NCI-H446 (cell line): Measurements from ENCODE around the gene ANO2.

Experiments used
- DNase-seq, 2 experiments: peaks; one replicate each; lab custom pipeline; 2025; lab: John Stamatoyannopoulos, UW

Gene ANO2

GRCh38 chr12:5778821-5779220, 166.2 kb downstream of the ANO2 start:
- no peak for DNase-seq

GRCh38 chr12:5777451-5777850, 167.6 kb downstream of the ANO2 start:
- no peak for DNase-seq

DNA sequence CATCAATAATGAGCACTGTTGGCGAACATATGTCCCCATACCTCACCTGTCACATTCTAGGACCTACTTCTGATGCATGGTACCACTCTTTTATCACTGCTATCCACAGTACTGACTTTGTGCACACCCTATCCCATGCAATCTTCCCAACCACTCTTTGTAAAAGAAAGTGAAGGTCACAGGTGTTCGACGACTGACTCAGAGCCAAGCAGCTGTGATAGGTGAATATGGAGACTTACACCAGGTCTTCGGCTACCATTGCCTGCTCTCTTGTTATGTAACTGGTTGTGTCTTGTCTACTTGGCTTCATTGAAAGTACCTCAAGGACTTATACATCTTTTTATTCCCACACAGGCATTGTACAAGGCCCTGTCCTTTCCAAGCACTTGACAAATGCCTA, 169.0 kb downstream of the ANO2 start:
- DNase-seq: no peak

- DNase-seq: no peak
These were observed 171.5 kb downstream of the ANO2 start for GRCh38 chr12:5773550-5773949.

DNA sequence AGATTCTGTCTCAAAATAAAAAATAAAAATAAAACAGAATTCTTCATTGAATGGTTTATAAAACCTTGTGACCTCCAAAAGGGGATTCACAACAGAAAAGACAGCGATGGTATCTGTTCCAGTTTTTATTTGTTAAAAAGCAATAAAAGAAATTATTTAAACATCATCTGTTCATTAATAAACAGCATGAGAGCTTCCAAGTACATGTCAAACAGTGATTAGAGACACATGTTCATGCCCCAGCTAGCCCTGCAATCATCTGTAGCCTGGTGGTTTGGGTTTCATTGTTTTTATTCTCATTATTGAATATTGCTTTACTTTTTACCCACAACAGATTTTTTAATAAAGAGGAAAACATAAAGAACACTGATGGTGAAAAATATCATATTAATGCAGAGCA, 173.3 kb downstream of the ANO2 start:
- no peak for DNase-seq

GRCh38 chr12:5770727-5771126, 174.3 kb downstream of the ANO2 start:
- DNase-seq: no peak

- no peak for DNase-seq
These were observed 176.4 kb downstream of the ANO2 start for GRCh38 chr12:5768581-5769196.

DNA sequence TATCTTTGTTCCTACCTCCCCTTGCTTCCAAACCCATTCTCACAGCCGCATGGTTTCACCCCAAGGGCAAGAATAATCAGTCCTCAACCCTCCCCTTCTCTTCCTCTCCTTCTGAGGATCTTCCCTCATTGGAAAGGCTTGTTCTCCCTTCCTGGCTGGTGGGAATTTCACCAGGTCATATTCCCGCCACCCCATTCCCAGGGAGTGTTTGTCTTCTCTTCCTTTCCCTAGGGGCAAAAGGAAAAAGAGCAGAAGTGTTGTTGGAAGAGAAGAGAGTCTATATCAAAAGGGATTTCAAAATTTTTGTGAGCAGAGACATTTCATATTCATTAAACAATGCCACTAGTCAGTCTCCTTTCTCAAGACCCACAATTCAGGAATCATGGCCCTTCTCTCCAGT, 176.9 kb downstream of the ANO2 start:
- no peak for DNase-seq

DNA sequence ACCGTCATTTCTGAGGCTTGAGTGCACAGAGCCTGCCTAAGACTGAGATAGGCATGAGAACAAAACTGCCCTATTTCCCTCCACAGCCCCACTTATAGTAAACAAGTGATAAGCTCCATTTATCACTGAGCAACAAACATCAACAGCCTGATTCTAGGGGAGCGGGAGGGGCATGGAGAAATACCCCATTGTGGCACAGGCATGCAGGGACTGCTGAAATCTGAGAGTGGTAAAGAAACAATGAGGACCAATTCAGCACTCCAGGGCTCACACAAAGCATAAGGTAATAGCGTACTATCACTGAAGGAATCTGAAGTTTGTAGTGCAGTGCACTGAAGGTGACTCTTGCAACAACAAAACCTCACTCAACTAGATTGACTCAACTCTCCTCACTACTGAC, 186.7 kb downstream of the ANO2 start:
- DNase-seq: no peak

DNA sequence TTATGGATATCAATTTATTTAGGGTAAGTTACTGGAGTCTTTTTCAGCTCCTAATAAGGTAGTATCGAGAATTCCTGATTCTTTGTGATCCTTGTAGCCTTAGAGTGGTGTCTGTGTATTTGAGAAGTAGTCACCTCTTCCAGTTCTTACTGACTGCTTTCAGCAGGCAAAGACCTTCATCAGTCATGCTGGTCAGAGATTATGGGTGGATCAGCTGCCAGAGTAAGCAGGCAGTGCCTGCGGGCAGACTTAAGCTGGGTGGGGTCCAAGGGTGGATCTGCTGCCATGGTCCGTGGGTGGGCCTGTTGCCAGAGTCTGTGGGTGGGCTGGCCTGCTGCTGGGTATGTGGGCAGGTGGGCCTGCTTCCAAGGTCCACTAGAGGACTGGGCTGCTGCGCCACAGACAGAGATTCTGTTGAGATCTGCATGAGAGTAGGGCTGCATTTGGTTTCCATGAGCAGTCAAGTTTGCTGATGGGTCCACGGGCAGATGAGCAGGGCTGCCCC, 188.7 kb downstream of the ANO2 start:
- no peak for DNase-seq

DNA sequence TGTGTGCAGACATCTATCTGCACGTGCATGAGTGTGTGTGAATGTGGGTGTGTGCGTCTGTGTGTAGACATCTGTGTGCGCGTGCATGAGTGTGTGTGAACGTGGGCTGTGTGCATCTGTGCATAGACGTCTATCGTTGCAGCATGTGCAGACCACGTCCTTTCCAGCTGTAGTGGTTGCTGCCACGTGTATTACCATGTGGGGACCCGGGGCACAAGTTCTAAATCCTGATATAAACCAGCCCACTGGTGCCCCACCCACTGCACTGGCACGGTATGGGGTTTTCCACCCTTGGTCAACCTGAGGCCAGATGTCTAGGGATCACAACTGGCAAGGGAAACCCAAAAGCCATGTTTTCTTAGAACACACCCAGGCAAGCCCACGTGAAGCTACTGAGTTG, 197.0 kb downstream of the ANO2 start:
- no peak for DNase-seq

GRCh38 chr12:5746917-5747316, 198.1 kb downstream of the ANO2 start:
- DNase-seq: no peak

- no peak for DNase-seq
These were observed 198.8 kb downstream of the ANO2 start for GRCh38 chr12:5746036-5746908.

DNA sequence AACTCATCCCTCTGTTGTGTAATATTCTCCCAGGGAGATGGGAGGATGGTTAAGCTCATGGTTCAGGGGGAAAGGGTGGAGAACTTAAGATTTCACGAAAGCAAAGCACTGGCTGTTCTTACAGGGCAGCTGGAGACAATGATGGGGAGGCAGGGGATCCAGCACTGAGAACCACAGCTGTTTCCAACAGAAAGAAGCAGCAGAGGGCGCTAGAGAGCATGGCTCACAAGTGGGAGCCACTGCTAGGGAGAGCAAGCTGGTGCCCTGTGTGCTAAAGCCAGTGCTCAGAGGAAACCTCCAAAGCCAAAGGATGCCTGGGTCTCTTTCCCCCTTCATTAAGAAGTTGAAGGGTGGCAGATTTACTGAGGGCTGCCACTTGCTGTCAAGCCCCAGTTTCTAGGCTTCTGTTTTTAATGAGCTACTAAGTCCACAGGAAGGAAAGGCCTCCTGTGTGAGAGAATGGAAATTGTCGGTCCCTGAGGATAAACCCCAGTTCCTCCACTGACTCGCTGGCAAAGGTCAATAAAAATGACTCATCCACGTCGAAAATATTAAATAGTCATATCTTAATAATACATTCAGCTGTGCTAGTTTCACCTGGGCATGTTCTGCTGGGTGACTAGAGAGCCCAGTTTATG, 199.7 kb downstream of the ANO2 start:
- DNase-seq: peak; percentile 11 to 72

- no peak for DNase-seq
These were observed 202.8 kb downstream of the ANO2 start for GRCh38 chr12:5742258-5742657.

GRCh38 chr12:5739917-5740316, 205.1 kb downstream of the ANO2 start:
- DNase-seq: no peak

DNA sequence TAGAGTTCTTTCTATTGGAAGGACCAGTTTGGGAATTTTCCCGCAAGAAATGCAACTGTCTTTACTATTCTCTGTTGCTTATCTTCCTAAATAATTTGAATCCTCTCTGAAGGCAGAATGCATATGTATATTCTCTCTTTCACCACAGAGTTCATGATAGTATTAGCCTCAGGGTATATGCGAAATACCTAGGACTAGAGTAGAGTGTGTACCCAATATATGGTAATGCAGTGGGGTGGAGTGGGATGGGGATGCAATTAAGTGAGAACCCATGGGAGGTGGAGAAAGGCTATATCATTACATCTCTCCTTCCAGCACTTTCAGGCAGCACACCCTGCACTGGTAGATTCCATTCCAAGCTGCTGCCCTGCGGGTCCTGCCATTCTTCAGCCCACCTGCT, 207.3 kb downstream of the ANO2 start:
- DNase-seq: no peak

- no peak for DNase-seq
These were observed 208.5 kb downstream of the ANO2 start for GRCh38 chr12:5736527-5736926.

GRCh38 chr12:5736016-5736415, 209.0 kb downstream of the ANO2 start:
- DNase-seq: no peak

- DNase-seq: no peak
These were observed 211.1 kb downstream of the ANO2 start for GRCh38 chr12:5733916-5734315.

GRCh38 chr12:5733136-5733755, 211.8 kb downstream of the ANO2 start:
- no peak for DNase-seq

DNA sequence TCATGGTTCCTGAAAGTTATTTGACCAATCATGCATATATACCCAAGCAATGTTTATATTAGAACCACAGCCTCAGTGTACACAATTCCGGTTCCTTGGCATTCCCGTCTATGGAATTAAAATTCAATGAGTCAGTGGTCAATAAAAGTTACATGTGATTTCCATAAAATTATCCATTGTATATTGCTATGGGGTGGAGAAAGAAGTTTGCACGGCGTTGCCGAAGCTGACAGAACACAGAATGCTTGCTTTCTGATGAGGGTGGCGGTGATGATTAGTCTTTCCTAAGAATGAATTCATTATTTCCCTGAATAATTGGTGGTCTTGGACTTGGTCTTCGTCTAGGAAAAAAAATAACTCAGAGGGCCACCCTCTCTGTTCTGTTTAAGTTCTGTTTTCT, 214.1 kb downstream of the ANO2 start:
- no peak for DNase-seq
